Adrenal gland (tissue), 5 donors: Measurements from ENCODE around the gene KCNMB3.

Experiments used
- CTCF ChIP-seq, 6 experiments: fragments of 450-650 bp in 4 of 6; fragments of 200-600 bp in 2 of 6; sonication (generic) in 1 of 6; IDR thresholded peaks; 1 replicate in 5 of 6; 2 replicates in 1 of 6; pipeline versions ENCODE4 v1.5.1 to v1.8.0; 2016 to 2021; ENCODE audit warnings: antibody characterized with exemption in 6 of 6, mild to moderate bottlenecking in 2 of 6, moderate library complexity in 1 of 6
- POLR2A ChIP-seq, 2 donors: fragments of 450-650 bp; IDR thresholded peaks; one replicate each; pipeline ENCODE4 v1.6.1; 2017; ENCODE audit warnings: antibody characterized with exemption in 2 of 2, mild to moderate bottlenecking in 2 of 2, moderate library complexity in 1 of 2
- donor health status: DM: no; HTN: no; CAD: no.

GRCh38 chr3:179264449-179264848 is 13.5 kb upstream of the KCNMB3 start:
- TF ChIP-seq CTCF (IDR thresholded peaks at IDR 0.05) (no peak), POLR2A (IDR thresholded peaks at IDR 0.05) (no peak)
